ENCODE data around the gene IL19.

IL19 gene

GRCh38 chr1:206841609-206842323, 71.2 kb downstream of the IL19 start:
- no peaks in the 10 kb centered on the region for H3K79me2 ChIP-seq (ENCODE audit: control insufficient read depth, insufficient read depth, low read length, poor library complexity)
- H3K4me1 ChIP-seq (ENCODE audit: control insufficient read depth in 1 of 2, insufficient read depth in 2 of 2, low read length in 2 of 2) = peaks cover 5 to 11% of the 10 kb centered on the region in 2 experiments
- DNase-seq = no peak
- no peak overlapping the region for H2AK5ac ChIP-seq (ENCODE audit: low read length)
- H2BK12ac ChIP-seq (ENCODE audit: low read length) = no peak overlapping the region
- no peak overlapping the region for H3K4ac ChIP-seq (ENCODE audit: low read depth, low read length)
- no peaks in the 10 kb centered on the region for H3K27me3 ChIP-seq (ENCODE audit: insufficient read depth, low read length)
- no peak overlapping the region for H3K4me2 ChIP-seq (ENCODE audit: low read length)
- no peak overlapping the region for H3K9ac ChIP-seq (ENCODE audit: low read length)
- no peak overlapping the region for H2BK120ac ChIP-seq (ENCODE audit: insufficient read depth, low read length, poor library complexity)
- H3K14ac ChIP-seq (ENCODE audit: low read length) = no peak overlapping the region
- H2AFZ ChIP-seq (ENCODE audit: insufficient read depth, low read length, poor library complexity) = no peak overlapping the region
- no peak overlapping the region for H3K23ac ChIP-seq (ENCODE audit: low read length)
- no peak overlapping the region for H4K91ac ChIP-seq (ENCODE audit: low read depth, low read length)
- H3K18ac ChIP-seq (ENCODE audit: low read length) = no peak overlapping the region
- H3K27ac ChIP-seq (ENCODE audit: low read depth, low read length) = no peak overlapping the region
- H4K8ac ChIP-seq (ENCODE audit: low read depth, low read length) = no peak overlapping the region
- H2BK5ac ChIP-seq (ENCODE audit: low read depth, low read length, poor library complexity) = no peak overlapping the region
- no peaks in the 10 kb centered on the region for H3K9me3 ChIP-seq (ENCODE audit: insufficient read depth, low read depth, low read length)
- no CpG with 5 or more reads among the region's 7 CpGs for WGBS (ENCODE audit: extremely low coverage, insufficient coverage, insufficient read length)
- H4K12ac ChIP-seq (ENCODE audit: low read depth, low read length) = no peak overlapping the region
- H3K79me1 ChIP-seq (ENCODE audit: low read length) = no peaks in the 10 kb centered on the region
- no peak overlapping the region for H3K4me3 ChIP-seq (ENCODE audit: low read depth, low read length)
- no peaks in the 10 kb centered on the region for H3K36me3 ChIP-seq (ENCODE audit: control insufficient read depth in 1 of 2, insufficient read depth in 2 of 2, low read length in 2 of 2)

GRCh38 chr1:206842854-206843253, 72.3 kb downstream of the IL19 start:
- Histone ChIP-seq H3K27ac (ENCODE audit: low read depth, low read length) (no peak overlapping the region), H3K14ac (ENCODE audit: low read length) (no peak overlapping the region), H3K9ac (ENCODE audit: low read length) (no peak overlapping the region), H4K91ac (ENCODE audit: low read depth, low read length) (no peak overlapping the region), H2BK5ac (ENCODE audit: low read depth, low read length, poor library complexity) (no peak overlapping the region), H3K9me3 (ENCODE audit: insufficient read depth, low read depth, low read length) (no peaks in the 10 kb centered on the region), H4K8ac (ENCODE audit: low read depth, low read length) (no peak overlapping the region), H4K12ac (ENCODE audit: low read depth, low read length) (no peak overlapping the region), H3K36me3 (ENCODE audit: control insufficient read depth in 1 of 2, insufficient read depth in 2 of 2, low read length in 2 of 2) (no peaks in the 10 kb centered on the region), H2AK5ac (ENCODE audit: low read length) (no peak overlapping the region), H3K4me2 (ENCODE audit: low read length) (no peak overlapping the region), H2BK120ac (ENCODE audit: insufficient read depth, low read length, poor library complexity) (no peak overlapping the region), H3K79me2 (ENCODE audit: control insufficient read depth, insufficient read depth, low read length, poor library complexity) (no peaks in the 10 kb centered on the region), H2BK12ac (ENCODE audit: low read length) (no peak overlapping the region), H3K4me1 (ENCODE audit: control insufficient read depth in 1 of 2, insufficient read depth in 2 of 2, low read length in 2 of 2) (peaks cover 5 to 11% of the 10 kb centered on the region in 2 experiments), H3K18ac (ENCODE audit: low read length) (no peak overlapping the region), H3K4ac (ENCODE audit: low read depth, low read length) (no peak overlapping the region), H2AFZ (ENCODE audit: insufficient read depth, low read length, poor library complexity) (no peak overlapping the region), H3K23ac (ENCODE audit: low read length) (no peak overlapping the region), H3K4me3 (ENCODE audit: low read depth, low read length) (no peak overlapping the region), H3K79me1 (ENCODE audit: low read length) (no peaks in the 10 kb centered on the region), H3K27me3 (ENCODE audit: insufficient read depth, low read length) (no peaks in the 10 kb centered on the region)
- no peak for DNase-seq

GRCh38 chr1:206843626-206844025, 73.1 kb downstream of the IL19 start:
- WGBS (ENCODE audit: extremely low coverage, insufficient coverage, insufficient read length) = no CpG with 5 or more reads among the region's 4 CpGs

GRCh38 chr1:206846487-206846886, 75.9 kb downstream of the IL19 start:
- Histone ChIP-seq H3K79me1 (ENCODE audit: low read length) (no peaks in the 10 kb centered on the region), H3K9ac (ENCODE audit: low read length) (no peak overlapping the region), H2BK5ac (ENCODE audit: low read depth, low read length, poor library complexity) (no peak overlapping the region), H3K4ac (ENCODE audit: low read depth, low read length) (no peak overlapping the region), H4K91ac (ENCODE audit: low read depth, low read length) (no peak overlapping the region), H2BK12ac (ENCODE audit: low read length) (no peak overlapping the region), H3K27ac (ENCODE audit: low read depth, low read length) (no peak overlapping the region), H2AFZ (ENCODE audit: insufficient read depth, low read length, poor library complexity) (no peak overlapping the region), H2AK5ac (ENCODE audit: low read length) (no peak overlapping the region), H2BK120ac (ENCODE audit: insufficient read depth, low read length, poor library complexity) (no peak overlapping the region), H3K27me3 (ENCODE audit: insufficient read depth, low read length) (no peaks in the 10 kb centered on the region), H3K36me3 (ENCODE audit: control insufficient read depth in 1 of 2, insufficient read depth in 2 of 2, low read length in 2 of 2) (no peaks in the 10 kb centered on the region), H3K4me1 (ENCODE audit: control insufficient read depth in 1 of 2, insufficient read depth in 2 of 2, low read length in 2 of 2) (no peaks in the 10 kb centered on the region), H4K12ac (ENCODE audit: low read depth, low read length) (no peak overlapping the region), H3K9me3 (ENCODE audit: insufficient read depth, low read depth, low read length) (no peaks in the 10 kb centered on the region), H4K8ac (ENCODE audit: low read depth, low read length) (no peak overlapping the region), H3K18ac (ENCODE audit: low read length) (no peak overlapping the region), H3K79me2 (ENCODE audit: control insufficient read depth, insufficient read depth, low read length, poor library complexity) (no peaks in the 10 kb centered on the region), H3K14ac (ENCODE audit: low read length) (no peak overlapping the region), H3K4me3 (ENCODE audit: low read depth, low read length) (no peak overlapping the region), H3K4me2 (ENCODE audit: low read length) (no peak overlapping the region), H3K23ac (ENCODE audit: low read length) (no peak overlapping the region)
- no peak for DNase-seq

More at GRCh38 chr1:206843626-206844025, 73.1 kb downstream of the IL19 start:
- no peak overlapping the region for H2BK12ac ChIP-seq (ENCODE audit: low read length)
- no peak overlapping the region for H3K14ac ChIP-seq (ENCODE audit: low read length)
- no peak overlapping the region for H2AFZ ChIP-seq (ENCODE audit: insufficient read depth, low read length, poor library complexity)
- H2BK120ac ChIP-seq (ENCODE audit: insufficient read depth, low read length, poor library complexity) = no peak overlapping the region
- no peaks in the 10 kb centered on the region for H3K27me3 ChIP-seq (ENCODE audit: insufficient read depth, low read length)
- H4K8ac ChIP-seq (ENCODE audit: low read depth, low read length) = no peak overlapping the region
- H3K79me1 ChIP-seq (ENCODE audit: low read length) = no peaks in the 10 kb centered on the region
- no peak overlapping the region for H3K27ac ChIP-seq (ENCODE audit: low read depth, low read length)
- H3K4ac ChIP-seq (ENCODE audit: low read depth, low read length) = no peak overlapping the region
- H3K9me3 ChIP-seq (ENCODE audit: insufficient read depth, low read depth, low read length) = no peaks in the 10 kb centered on the region
- H3K23ac ChIP-seq (ENCODE audit: low read length) = no peak overlapping the region
- H2AK5ac ChIP-seq (ENCODE audit: low read length) = no peak overlapping the region
- no peak overlapping the region for H3K4me3 ChIP-seq (ENCODE audit: low read depth, low read length)
- no peak overlapping the region for H4K12ac ChIP-seq (ENCODE audit: low read depth, low read length)
- H3K79me2 ChIP-seq (ENCODE audit: control insufficient read depth, insufficient read depth, low read length, poor library complexity) = no peaks in the 10 kb centered on the region
- no peak overlapping the region for H2BK5ac ChIP-seq (ENCODE audit: low read depth, low read length, poor library complexity)
- H3K4me1 ChIP-seq (ENCODE audit: control insufficient read depth in 1 of 2, insufficient read depth in 2 of 2, low read length in 2 of 2) = peaks cover 5 to 11% of the 10 kb centered on the region in 2 experiments
- no peak overlapping the region for H3K4me2 ChIP-seq (ENCODE audit: low read length)
- no peak for DNase-seq
- H3K9ac ChIP-seq (ENCODE audit: low read length) = no peak overlapping the region
- no peaks in the 10 kb centered on the region for H3K36me3 ChIP-seq (ENCODE audit: control insufficient read depth in 1 of 2, insufficient read depth in 2 of 2, low read length in 2 of 2)
- H3K18ac ChIP-seq (ENCODE audit: low read length) = no peak overlapping the region
- H4K91ac ChIP-seq (ENCODE audit: low read depth, low read length) = no peak overlapping the region

Data from trophoblast cell (in vitro differentiated cells and primary cell).